A673 (cell line): ENCODE measurements around the gene SRRM3. TPM values are rescaled to one million over a fixed set of nuclear protein-coding genes. Genes with fewer than 3 reads are reported as not detected.
A peak's percentile ranks its signal among the peaks of the same experiment; 100 is the strongest.
"Not testable (repeated sequence)": the region's sequence is repeated elsewhere in the genome, so short reads cannot be mapped to it uniquely, and the experiment has no call there.

ENCODE experiments used
- BruUV-seq: library from RNA; stranded (reverse); fragments of 400-500 nt; replicated peaks from 2 replicates; lab custom pipeline; 2021; lab: Mats Ljungman, UMichigan
- CTCF ChIA-PET: fragments of 300-600 bp; sonication (Branson Sonifier 250); formaldehyde crosslinking; loops from one replicate; lab custom pipeline; 2022; ENCODE audit warnings: antibody characterized with exemption; lab: Charles Lee
- POLR2A ChIA-PET: fragments of 300-600 bp; sonication (Branson Sonifier 250); formaldehyde crosslinking; loops from one replicate; lab custom pipeline; 2022; ENCODE audit warnings: antibody characterized with exemption; ENCODE audit not compliant: low non-redundant PET; lab: Charles Lee
- DNase-seq: peaks from one replicate; pipeline ENCODE4 v3.0.0-alpha.2; 2015; ENCODE audit warnings: low spot score
- H3K27ac ChIP-seq: fragments of 200-600 bp; sonication (generic); 2 replicates; pipeline ENCODE4 v1.5.1; 2016; ENCODE audit warnings: mixed run types, low read depth, mild to moderate bottlenecking, mixed read lengths, antibody characterized with exemption, low read length; ENCODE audit not compliant: poor library complexity, severe bottlenecking
- H3K27me3 ChIP-seq: fragments of 200-600 bp; sonication (generic); replicated peaks from 2 replicates; pipeline ENCODE4 v1.6.1; 2017; ENCODE audit warnings: mixed run types, low read depth, mild to moderate bottlenecking, mixed read lengths, antibody characterized with exemption, low read length; ENCODE audit not compliant: insufficient read depth, poor library complexity
- H3K36me3 ChIP-seq: fragments of 200-600 bp; sonication (generic); 2 replicates; pipeline ENCODE4 v1.6.1; 2016; ENCODE audit warnings: mixed run types, mild to moderate bottlenecking, mixed read lengths, antibody characterized with exemption, low read length; ENCODE audit not compliant: insufficient read depth, poor library complexity, severe bottlenecking
- H3K4me1 ChIP-seq: fragments of 200-600 bp; sonication (generic); 2 replicates; pipeline ENCODE4 v1.6.1; 2017; ENCODE audit warnings: mixed run types, mild to moderate bottlenecking, mixed read lengths, antibody characterized with exemption, low read length; ENCODE audit not compliant: insufficient read depth, poor library complexity, severe bottlenecking
- H3K4me3 ChIP-seq: fragments of 200-600 bp; sonication (generic); 2 replicates; pipeline ENCODE4 v1.5.1; 2016; ENCODE audit warnings: low read depth, mixed run types, mild to moderate bottlenecking, mixed read lengths, low read length; ENCODE audit not compliant: poor library complexity, severe bottlenecking
- H3K9me3 ChIP-seq: fragments of 200-600 bp; sonication (generic); 2 replicates; pipeline ENCODE4 v1.6.1; 2016; ENCODE audit warnings: mixed run types, low read depth, mild to moderate bottlenecking, mixed read lengths, antibody characterized with exemption, low read length; ENCODE audit not compliant: poor library complexity, severe bottlenecking
- CTCF ChIP-seq: fragments of 300-800, 200-600 bp; sonication (generic); conservative IDR thresholded peaks from 2 replicates; pipeline ENCODE4 v1.5.1; 2017; ENCODE audit warnings: low read depth, mild to moderate bottlenecking, antibody characterized with exemption, low read length, moderate library complexity, mixed read lengths
- EZH2 ChIP-seq: fragments of 200-600 bp; sonication (generic); IDR thresholded peaks from 2 replicates; pipeline ENCODE4 v1.6.1; 2017; ENCODE audit warnings: borderline replicate concordance, low read depth, mild to moderate bottlenecking, mixed read lengths, antibody characterized with exemption, low read length; ENCODE audit not compliant: poor library complexity, severe bottlenecking
- intact Hi-C: fragments of 100-400 bp; cut with micrococcal nuclease; formaldehyde crosslinking; loops from one replicate; pipeline ENCODE4 v1.10.0; 2022; ENCODE audit not compliant: unreplicated experiment
- total RNA-seq: library from RNA; stranded (reverse); gene quantifications from 2 replicates; pipeline ENCODE4 v1.2.3, GENCODE V29; 2021

Gene SRRM3
- total RNA-seq, 1 experiment from 2014 or later = 1.8 TPM

GRCh38 chr7:76225379-76225778, 23.7 kb downstream of the SRRM3 start:
- Histone ChIP-seq H3K27me3 (peaks cover 13% of the 10 kb centered on the region), H3K4me1 (peaks cover 4% of the 10 kb centered on the region), H3K9me3 (no peaks in the 10 kb centered on the region), H3K27ac (no peak overlapping the region), H3K4me3 (no peak overlapping the region), H3K36me3 (no peaks in the 10 kb centered on the region)
- no TSS peak for BruUV-seq
- CTCF ChIA-PET = no interaction called here
- no peak for TF ChIP-seq EZH2
- TF ChIP-seq CTCF = no peak
- POLR2A ChIA-PET = no interaction called here
- DNase-seq = peak; percentile 46
- intact Hi-C loops = no loop called here

- no peak for DNase-seq
- Histone ChIP-seq H3K27me3 (peaks cover 13% of the 10 kb centered on the region), H3K9me3 (no peaks in the 10 kb centered on the region), H3K27ac (no peak overlapping the region), H3K36me3 (no peaks in the 10 kb centered on the region), H3K4me1 (no peaks in the 10 kb centered on the region), H3K4me3 (no peak overlapping the region)
- ChIA-PET CTCF (no interaction called here), POLR2A (no interaction called here)
- BruUV-seq = no TSS peak
- intact Hi-C loops = no loop called here
- TF ChIP-seq CTCF (no peak), EZH2 (no peak)
Observed at GRCh38 chr7:76225951-76226350, 24.3 kb downstream of the SRRM3 start.

- H3K27me3 ChIP-seq = peaks cover 13% of the 10 kb centered on the region
- DNase-seq, H3K27ac ChIP-seq, H3K9me3 ChIP-seq, BruUV-seq, H3K36me3 ChIP-seq, H3K4me3 ChIP-seq, intact Hi-C loops, POLR2A ChIA-PET, CTCF ChIA-PET, H3K4me1 ChIP-seq: not testable (repeated sequence)
Observed at GRCh38 chr7:76226878-76227423, 25.3 kb downstream of the SRRM3 start.

- no TSS peak for BruUV-seq
- DNase-seq = no peak
- Histone ChIP-seq H3K4me3 (no peak overlapping the region), H3K4me1 (no peaks in the 10 kb centered on the region), H3K27me3 (peaks cover 13% of the 10 kb centered on the region), H3K9me3 (no peaks in the 10 kb centered on the region), H3K36me3 (no peaks in the 10 kb centered on the region), H3K27ac (no peak overlapping the region)
- TF ChIP-seq CTCF (no peak), EZH2 (no peak)
- ChIA-PET CTCF (interaction anchor here (0.7 kb wide), 1 partner anchor 42 kb away, joined by 6 read pairs; no protein-coding TSS in a partner anchor), POLR2A (no interaction called here)
- intact Hi-C loops = no loop called here
Observed at GRCh38 chr7:76230214-76230613, 28.5 kb downstream of the SRRM3 start.
